Measurements from ENCODE around the gene IL17C.

IL17C gene

GRCh38 chr16:88645455-88645854, 7.1 kb downstream of the IL17C start:
- no peak for DNase-seq (ENCODE audit: low read depth, low spot score)

GRCh38 chr16:88645941-88646340, 7.6 kb downstream of the IL17C start:
- no peak for DNase-seq (ENCODE audit: low read depth, low spot score)

GRCh38 chr16:88646345-88647034, 8.1 kb downstream of the IL17C start:
- no peak for DNase-seq (ENCODE audit: low read depth, low spot score)

GRCh38 chr16:88647178-88648070, 9.1 kb downstream of the IL17C start:
- DNase-seq (ENCODE audit: low read depth, low spot score): no peak

GRCh38 chr16:88649195-88649923, 11.0 kb downstream of the IL17C start:
- DNase-seq (ENCODE audit: low read depth, low spot score): no peak

- no peak for DNase-seq (ENCODE audit: low read depth, low spot score)
These were observed 11.8 kb downstream of the IL17C start for GRCh38 chr16:88649924-88650748.

GRCh38 chr16:88650749-88651275, 12.4 kb downstream of the IL17C start, which contains the start of gene CYBA:
CYBA (minus strand) TSS chr16:88651053; CDS start chr16:88651013, 40 bp downstream.
- DNase-seq (ENCODE audit: low read depth, low spot score): no peak

GRCh38 chr16:88651276-88651988, 13.1 kb downstream of the IL17C start:
- no peak for DNase-seq (ENCODE audit: low read depth, low spot score)

- DNase-seq (ENCODE audit: low read depth, low spot score): no peak
These were observed 13.8 kb downstream of the IL17C start for GRCh38 chr16:88651989-88652761.

- DNase-seq (ENCODE audit: low read depth, low spot score): no peak
These were observed 14.3 kb downstream of the IL17C start for GRCh38 chr16:88652762-88653063.

GRCh38 chr16:88653101-88653500, 14.7 kb downstream of the IL17C start:
- no peak for DNase-seq (ENCODE audit: low read depth, low spot score)

GRCh38 chr16:88653596-88654362, 15.4 kb downstream of the IL17C start:
- DNase-seq (ENCODE audit: low read depth, low spot score): no peak

GRCh38 chr16:88654363-88655052, 16.1 kb downstream of the IL17C start:
- no peak for DNase-seq (ENCODE audit: low read depth, low spot score)

- no peak for DNase-seq (ENCODE audit: low read depth, low spot score)
These were observed 16.8 kb downstream of the IL17C start for GRCh38 chr16:88655053-88655732.

GRCh38 chr16:88655733-88656281, 17.4 kb downstream of the IL17C start:
- no peak for DNase-seq (ENCODE audit: low read depth, low spot score)

GRCh38 chr16:88656291-88656980, 18.1 kb downstream of the IL17C start:
- no peak for DNase-seq (ENCODE audit: low read depth, low spot score)

GRCh38 chr16:88657371-88657770, 19.0 kb downstream of the IL17C start:
- no peak for DNase-seq (ENCODE audit: low read depth, low spot score)
